ENCODE results near the gene ENDOU.

- TF ChIP-seq EZH2phosphoT487 (IDR thresholded peaks at IDR 0.05; ENCODE audit: insufficient read depth, low read depth) (no peak), EZH2 (IDR thresholded peaks at IDR 0.05; ENCODE audit: insufficient read depth, poor library complexity, severe bottlenecking) (no peak)
Measured at GRCh38 chr12:47750916-47751470, 25.7 kb upstream of the ENDOU start.

Measured in GM23248 (cell line).